Prostate gland (tissue), 2 donors: ENCODE measurements around the gene CERS3. TPM values are rescaled to one million over a fixed set of nuclear protein-coding genes. Genes with fewer than 3 reads are reported as not detected.

Source experiments
- DNase-seq: peaks from one replicate; pipeline ENCODE4 v3.0.0-alpha.2; 2019; ENCODE audit warnings: low spot score
- H3K27ac ChIP-seq, 2 donors: fragments of 200-600 bp; sonication (generic); 2 replicates each; pipeline ENCODE4 v1.5.1; 2017 to 2019
- H3K27me3 ChIP-seq: fragments of 200-600 bp; sonication (generic); replicated peaks from 2 replicates; pipeline ENCODE4 v1.5.1; 2019; ENCODE audit not compliant: insufficient read depth
- H3K36me3 ChIP-seq, 2 donors: fragments of 200-600 bp; sonication (generic); 1 replicate in 1 of 2; 2 replicates in 1 of 2; pipeline versions ENCODE4 v1.5.1 to v1.8.1; 2017 to 2019
- H3K4me1 ChIP-seq: fragments of 200-600 bp; sonication (generic); replicated peaks from 2 replicates; pipeline ENCODE4 v1.5.1; 2019
- H3K4me3 ChIP-seq, 2 donors: fragments of 200-600 bp; sonication (generic); 2 replicates each; pipeline ENCODE4 v1.5.1; 2017 to 2019
- H3K9me3 ChIP-seq: fragments of 200-600 bp; sonication (generic); 2 replicates; pipeline ENCODE4 v1.5.1; 2017
- CTCF ChIP-seq, 4 experiments: fragments of 200-600 bp in 2 of 4; fragments of 450-650 bp in 2 of 4; sonication (generic) in 2 of 4; IDR thresholded peaks; 1 replicate in 3 of 4; 2 replicates in 1 of 4; pipeline ENCODE4 v1.5.1; 2016 to 2019; ENCODE audit warnings: antibody characterized with exemption in 4 of 4, mild to moderate bottlenecking in 2 of 4, moderate library complexity in 2 of 4
- POLR2A ChIP-seq: fragments of 450-650 bp; IDR thresholded peaks from one replicate; pipeline ENCODE4 v1.6.1; 2016; ENCODE audit warnings: antibody characterized with exemption, mild to moderate bottlenecking
- POLR2AphosphoS5 ChIP-seq: sonication (generic); formaldehyde crosslinking; IDR thresholded peaks from one replicate; pipeline ENCODE4 v1.6.1; 2017; ENCODE audit warnings: antibody characterized with exemption
- WGBS: methylation state at CpG from one replicate; pipeline ENCODE4 v1.1.5; 2018; 5-methylcytosine and 5-hydroxymethylcytosine counted together
- intact Hi-C: fragments of 100-400 bp; cut with DNase I; formaldehyde crosslinking; loops from one replicate; pipeline ENCODE4 v1.14.2; 2022
- small RNA-seq, 2 donors: library from RNA; depleted of rRNA; stranded (forward); fragments of <200 nt; gene quantifications; one replicate each; pipeline ENCODE3, GENCODE V24; 2016
- total RNA-seq, 2 donors: library from RNA; depleted of rRNA; stranded (reverse); fragments of >200 nt; gene quantifications; one replicate each; pipeline ENCODE4 v1.1.0, GENCODE V29; 2016

CERS3 gene
- total RNA-seq, 2 donors from 2014 or later: 0.73 to 4.0 TPM

DNA sequence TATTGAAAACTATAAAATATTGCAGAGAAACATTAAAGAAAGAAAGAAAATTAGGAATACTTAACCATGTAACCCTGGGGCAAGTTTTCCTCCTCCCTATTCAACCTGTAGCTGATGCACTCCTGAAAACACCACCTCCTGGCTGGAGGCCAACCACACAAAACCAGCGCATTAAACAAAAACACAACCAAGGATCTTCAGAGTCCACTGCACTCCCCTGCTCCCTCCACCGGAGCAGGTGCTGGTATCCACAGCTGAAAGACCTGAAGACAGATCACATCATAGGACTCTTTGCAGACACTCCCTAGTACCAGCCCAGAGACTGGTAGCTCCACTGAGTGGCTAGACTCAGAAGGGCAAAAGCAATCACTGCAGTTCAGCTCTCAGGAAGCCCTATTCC lies 173.4 kb downstream of the CERS3 start:
- H3K27me3 ChIP-seq: no peaks in the 10 kb centered on the region
- H3K27ac ChIP-seq: no peak overlapping the region
- intact Hi-C loops: loop anchor here (10.0 kb wide), 1 partner anchor 249 kb away; the partner anchor contains the start of genes ASB7 and LINS1
- no peaks in the 10 kb centered on the region for H3K36me3 ChIP-seq
- no peak overlapping the region for H3K4me3 ChIP-seq
- DNase-seq: no peak
- 51% methylated on average over 2 of the region's 2 CpGs for WGBS
- no peaks in the 10 kb centered on the region for H3K4me1 ChIP-seq
- no peaks in the 10 kb centered on the region for H3K9me3 ChIP-seq
- TF ChIP-seq POLR2A: no peak
- TF ChIP-seq CTCF (IDR thresholded peaks at IDR 0.05): no peak
- TF ChIP-seq POLR2AphosphoS5: no peak

GRCh38 chr15:100353449-100353848 lies 175.3 kb downstream of the CERS3 start:
- no peaks in the 10 kb centered on the region for H3K4me1 ChIP-seq
- 92% methylated on average over 3 of the region's 3 CpGs for WGBS
- no peaks in the 10 kb centered on the region for H3K36me3 ChIP-seq
- H3K4me3 ChIP-seq: no peak overlapping the region
- DNase-seq: no peak
- no peak overlapping the region for H3K27ac ChIP-seq
- H3K9me3 ChIP-seq: no peaks in the 10 kb centered on the region
- no peak for TF ChIP-seq CTCF (IDR thresholded peaks at IDR 0.05)
- no peak for TF ChIP-seq POLR2AphosphoS5
- TF ChIP-seq POLR2A: no peak
- no peaks in the 10 kb centered on the region for H3K27me3 ChIP-seq
- intact Hi-C loops: loop anchor here (10.0 kb wide), 1 partner anchor 251 kb away; the partner anchor contains the start of genes ASB7 and LINS1

GRCh38 chr15:100350434-100351226 lies 178.1 kb downstream of the CERS3 start:
- Histone ChIP-seq H3K36me3 (no peaks in the 10 kb centered on the region), H3K27me3 (no peaks in the 10 kb centered on the region), H3K4me1 (no peaks in the 10 kb centered on the region), H3K9me3 (no peaks in the 10 kb centered on the region), H3K27ac (peak overlapping the region; percentile 94 to 96), H3K4me3 (peak overlapping the region; percentile 69 to 70)
- intact Hi-C loops: loop anchor here (2.0 to 10.0 kb wide), 2 partner anchors 222 to 254 kb away; partner anchors contain the start of genes ASB7 and LINS1
- peak; percentile 82 for DNase-seq
- WGBS: 24% methylated on average over 19 of the region's 19 CpGs
- TF ChIP-seq POLR2A (no peak), POLR2AphosphoS5 (peak; percentile 84)

Small RNA genes within 50 kb of the gene (small RNA-seq; reads per million reads assigned to genes)
- gene RNU6-181P (0 reads per million in 2 donors), gene RNU6-322P (0 reads per million in 2 donors)

Other genes starting within 250 kb of the CERS3 start
- gene ADAMTS17, start 187.0 kb downstream of the CERS3 start, total RNA-seq: 1 to 10 TPM; 2.7 to 5.6 TPM
- gene LINS1, start 73.2 kb upstream of the CERS3 start, total RNA-seq: 10 to 100 TPM; 15.5 to 32.3 TPM
- 10 to 100 TPM; 17.3 to 22.3 TPM for gene ASB7, start 73.6 kb upstream of the CERS3 start, total RNA-seq